DMS114 treated with DMSO at 0.1 percent for 48 hours (cell line): ENCODE measurements around the gene LRRK1.

Source experiments
- DNase-seq: peaks from one replicate; lab custom pipeline; 2025; ENCODE audit not compliant: unreplicated experiment; lab: John Stamatoyannopoulos, UW

LRRK1 gene

GRCh38 chr15:100968050-100968966 lies 49.2 kb downstream of the LRRK1 start:
- DNase-seq = no peak

GRCh38 chr15:100972975-100973350 lies 53.8 kb downstream of the LRRK1 start:
- no peak for DNase-seq

- no peak for DNase-seq
Observed at GRCh38 chr15:100973351-100974111, 54.4 kb downstream of the LRRK1 start.

- no peak for DNase-seq
Observed at GRCh38 chr15:100975043-100975442, 55.9 kb downstream of the LRRK1 start.

GRCh38 chr15:100980410-100981046 lies 61.4 kb downstream of the LRRK1 start:
- DNase-seq = no peak

GRCh38 chr15:100981086-100981485 lies 61.9 kb downstream of the LRRK1 start:
- DNase-seq = no peak

- no peak for DNase-seq
Observed at GRCh38 chr15:100983221-100983620, 64.1 kb downstream of the LRRK1 start.

GRCh38 chr15:100985401-100985800 lies 66.2 kb downstream of the LRRK1 start:
- no peak for DNase-seq

GRCh38 chr15:100986158-100986896 lies 67.2 kb downstream of the LRRK1 start:
- DNase-seq = no peak

- no peak for DNase-seq
Observed at GRCh38 chr15:100987143-100987542, 68.0 kb downstream of the LRRK1 start.

- no peak for DNase-seq
Observed at GRCh38 chr15:100988297-100988696, 69.1 kb downstream of the LRRK1 start.

GRCh38 chr15:100988857-100989256 lies 69.7 kb downstream of the LRRK1 start:
- no peak for DNase-seq

- no peak for DNase-seq
Observed at GRCh38 chr15:100994597-100995446, 75.7 kb downstream of the LRRK1 start.

- DNase-seq = no peak
Observed at GRCh38 chr15:100995471-100996430, 76.6 kb downstream of the LRRK1 start.

- no peak for DNase-seq
Observed at GRCh38 chr15:100997442-100997841, 78.3 kb downstream of the LRRK1 start.

GRCh38 chr15:100998630-100999029 lies 79.5 kb downstream of the LRRK1 start:
- DNase-seq = no peak

- no peak for DNase-seq
Observed at GRCh38 chr15:100999369-100999768, 80.2 kb downstream of the LRRK1 start.

GRCh38 chr15:101000271-101000681 lies 81.1 kb downstream of the LRRK1 start:
- DNase-seq = no peak

GRCh38 chr15:101001056-101001455 lies 81.9 kb downstream of the LRRK1 start:
- no peak for DNase-seq
